ENCODE results near the gene OR4M1.

GRCh38 chr14:19775587-19775986, 2.3 kb downstream of the OR4M1 start:
- no peak for TF ChIP-seq CTCF (IDR thresholded peaks at IDR 0.05)
- TF ChIP-seq POLR2A (IDR thresholded peaks at IDR 0.05), result no peak
